ENCODE results near the gene NPAS3. TPM values are rescaled to one million over a fixed set of nuclear protein-coding genes. Genes with fewer than 3 reads are reported as not detected.

NPAS3 gene
- total RNA-seq, 1 donor: 0.86 TPM

DNA sequence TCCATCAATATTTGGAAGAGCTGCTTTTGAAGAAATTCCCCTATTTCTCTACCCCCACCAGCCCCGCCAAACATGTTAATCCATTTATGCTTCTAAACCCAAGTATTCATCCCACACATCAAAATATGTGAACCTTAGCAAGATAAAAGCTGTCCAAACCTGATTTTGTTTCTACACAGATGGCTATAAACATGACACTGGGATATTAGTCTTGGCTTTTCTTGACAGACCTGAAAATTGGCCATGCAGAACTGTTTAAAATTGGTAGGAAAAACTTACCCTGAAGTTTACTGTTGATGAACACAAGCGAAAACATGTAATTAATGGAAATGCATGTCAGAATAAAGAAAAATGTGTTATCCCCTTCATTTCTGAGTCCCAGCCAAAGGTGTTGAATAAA, 642.2 kb downstream of the NPAS3 start:
- DNase-seq (ENCODE audit: low read depth): no peak
- TF ChIP-seq, protein P1, sequence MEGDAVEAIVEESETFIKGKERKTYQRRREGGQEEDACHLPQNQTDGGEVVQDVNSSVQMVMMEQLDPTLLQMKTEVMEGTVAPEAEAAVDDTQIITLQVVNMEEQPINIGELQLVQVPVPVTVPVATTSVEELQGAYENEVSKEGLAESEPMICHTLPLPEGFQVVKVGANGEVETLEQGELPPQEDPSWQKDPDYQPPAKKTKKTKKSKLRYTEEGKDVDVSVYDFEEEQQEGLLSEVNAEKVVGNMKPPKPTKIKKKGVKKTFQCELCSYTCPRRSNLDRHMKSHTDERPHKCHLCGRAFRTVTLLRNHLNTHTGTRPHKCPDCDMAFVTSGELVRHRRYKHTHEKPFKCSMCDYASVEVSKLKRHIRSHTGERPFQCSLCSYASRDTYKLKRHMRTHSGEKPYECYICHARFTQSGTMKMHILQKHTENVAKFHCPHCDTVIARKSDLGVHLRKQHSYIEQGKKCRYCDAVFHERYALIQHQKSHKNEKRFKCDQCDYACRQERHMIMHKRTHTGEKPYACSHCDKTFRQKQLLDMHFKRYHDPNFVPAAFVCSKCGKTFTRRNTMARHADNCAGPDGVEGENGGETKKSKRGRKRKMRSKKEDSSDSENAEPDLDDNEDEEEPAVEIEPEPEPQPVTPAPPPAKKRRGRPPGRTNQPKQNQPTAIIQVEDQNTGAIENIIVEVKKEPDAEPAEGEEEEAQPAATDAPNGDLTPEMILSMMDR (IDR thresholded peaks at IDR 0.05; ENCODE audit: insufficient read depth, low read depth, low read length): no peak
- H3K4me3 ChIP-seq (ENCODE audit: low read depth, low read length): no peak overlapping the region

DNA sequence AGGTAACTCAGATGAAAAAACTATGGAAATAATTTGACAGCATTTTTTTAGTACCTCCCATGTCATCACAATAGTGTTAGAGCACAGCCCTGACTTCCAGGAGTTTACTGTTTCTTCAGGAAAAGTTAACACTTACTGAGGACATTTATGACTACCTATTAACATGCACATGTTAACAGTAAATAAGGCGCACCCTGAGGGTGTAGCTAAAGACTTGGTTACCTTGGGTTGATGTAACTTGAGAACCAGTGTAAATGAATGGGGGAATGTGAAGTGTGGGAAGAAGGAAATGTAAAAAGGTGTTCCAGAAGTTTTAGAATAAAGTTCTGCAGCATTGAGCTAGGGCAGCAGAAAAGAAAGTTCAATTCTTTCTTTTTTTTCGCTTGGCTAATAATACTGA, 646.0 kb downstream of the NPAS3 start:
- DNase-seq (ENCODE audit: low read depth): no peak
- no peak overlapping the region for H3K4me3 ChIP-seq (ENCODE audit: low read depth, low read length)
- TF ChIP-seq, protein P1 (IDR thresholded peaks at IDR 0.05; ENCODE audit: insufficient read depth, low read depth, low read length): no peak

DNA sequence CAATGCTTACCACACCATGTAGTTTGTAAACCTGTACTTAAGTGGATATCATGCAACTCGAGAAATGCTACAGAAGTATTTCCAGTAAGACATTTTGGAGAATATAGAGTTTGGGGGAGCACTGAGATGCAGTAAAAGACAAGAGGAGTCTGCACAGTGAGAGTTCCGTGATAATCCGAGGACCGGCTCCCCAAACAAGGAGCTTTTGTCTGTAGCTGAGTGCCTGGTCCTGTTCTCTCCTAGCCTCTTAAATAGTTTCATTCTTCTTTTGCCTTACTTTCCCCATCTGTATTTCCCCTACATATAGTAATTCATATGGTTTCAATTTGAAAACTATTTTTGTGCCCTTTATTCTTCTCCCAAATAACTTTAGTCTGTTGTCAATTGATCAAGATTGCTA, 648.1 kb downstream of the NPAS3 start:
- TF ChIP-seq, protein P1 (IDR thresholded peaks at IDR 0.05; ENCODE audit: insufficient read depth, low read depth, low read length): no peak
- DNase-seq (ENCODE audit: low read depth): no peak
- no peak overlapping the region for H3K4me3 ChIP-seq (ENCODE audit: low read depth, low read length)

DNA sequence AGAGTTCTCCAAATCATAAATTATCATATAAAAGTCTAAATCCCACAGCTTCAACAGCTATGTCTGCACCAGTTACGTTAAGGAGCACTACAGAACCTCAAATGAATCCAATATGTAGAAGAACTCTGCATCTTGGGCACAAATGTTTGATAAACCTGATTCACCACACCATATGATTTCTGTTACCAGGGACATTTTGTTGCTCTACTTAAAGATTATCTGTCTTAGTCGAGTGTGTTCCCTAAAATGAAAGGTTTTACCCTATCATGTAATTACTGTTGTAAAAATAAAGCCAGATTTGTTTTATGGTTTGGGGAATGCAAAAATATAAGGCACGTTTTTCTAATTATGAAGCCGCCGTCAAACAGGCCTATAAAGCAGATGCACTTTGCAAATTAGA, 649.1 kb downstream of the NPAS3 start:
- TF ChIP-seq, protein P1 (IDR thresholded peaks at IDR 0.05; ENCODE audit: insufficient read depth, low read depth, low read length): no peak
- no peak for DNase-seq (ENCODE audit: low read depth)
- no peak overlapping the region for H3K4me3 ChIP-seq (ENCODE audit: low read depth, low read length)

DNA sequence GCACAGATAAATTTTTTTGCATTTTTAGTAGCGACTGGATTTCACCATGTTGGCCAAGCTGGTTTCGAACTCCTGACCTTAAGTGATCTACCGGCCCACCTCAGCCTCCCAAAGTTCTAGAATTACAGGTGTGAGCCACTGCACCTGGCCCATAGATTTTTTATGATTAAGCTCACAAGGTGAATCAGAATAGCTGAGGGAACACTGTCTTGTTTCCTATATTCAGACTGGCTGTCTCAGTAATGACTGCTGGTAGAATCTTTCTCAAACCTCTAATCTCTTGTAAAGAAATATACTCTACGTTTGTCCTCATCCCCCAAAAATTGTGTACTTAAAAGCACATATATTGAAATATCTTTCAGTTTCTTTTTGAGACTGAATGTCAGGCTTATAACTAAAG, 650.1 kb downstream of the NPAS3 start:
- TF ChIP-seq, protein P1 (IDR thresholded peaks at IDR 0.05; ENCODE audit: insufficient read depth, low read depth, low read length): no peak

DNA sequence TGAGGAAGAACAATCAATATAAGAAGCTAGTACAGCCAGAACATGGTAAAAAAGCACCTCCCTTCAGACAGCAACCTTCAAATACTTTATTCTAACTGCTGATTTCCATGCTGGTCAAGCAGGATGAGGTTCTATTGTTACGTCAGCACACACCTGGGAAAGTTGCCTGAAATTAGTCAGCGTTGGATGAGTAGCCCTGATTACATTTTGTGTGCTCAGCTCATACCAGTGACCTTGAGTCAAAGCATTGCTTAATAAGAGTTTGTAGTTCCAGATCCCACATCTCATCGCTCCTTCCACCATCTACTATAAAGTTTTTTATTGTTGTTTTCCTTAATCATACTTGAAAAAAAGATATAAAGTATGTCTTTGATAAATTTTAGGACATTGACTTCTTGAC, 650.7 kb downstream of the NPAS3 start:
- TF ChIP-seq, protein P1 (IDR thresholded peaks at IDR 0.05; ENCODE audit: insufficient read depth, low read depth, low read length): no peak
- DNase-seq (ENCODE audit: low read depth): peak; percentile 89
- no peak overlapping the region for H3K4me3 ChIP-seq (ENCODE audit: low read depth, low read length)

More for the DNA sequence above, 650.1 kb downstream of the NPAS3 start:
- H3K4me3 ChIP-seq (ENCODE audit: low read depth, low read length): no peak overlapping the region
- no peak for DNase-seq (ENCODE audit: low read depth)

DNA sequence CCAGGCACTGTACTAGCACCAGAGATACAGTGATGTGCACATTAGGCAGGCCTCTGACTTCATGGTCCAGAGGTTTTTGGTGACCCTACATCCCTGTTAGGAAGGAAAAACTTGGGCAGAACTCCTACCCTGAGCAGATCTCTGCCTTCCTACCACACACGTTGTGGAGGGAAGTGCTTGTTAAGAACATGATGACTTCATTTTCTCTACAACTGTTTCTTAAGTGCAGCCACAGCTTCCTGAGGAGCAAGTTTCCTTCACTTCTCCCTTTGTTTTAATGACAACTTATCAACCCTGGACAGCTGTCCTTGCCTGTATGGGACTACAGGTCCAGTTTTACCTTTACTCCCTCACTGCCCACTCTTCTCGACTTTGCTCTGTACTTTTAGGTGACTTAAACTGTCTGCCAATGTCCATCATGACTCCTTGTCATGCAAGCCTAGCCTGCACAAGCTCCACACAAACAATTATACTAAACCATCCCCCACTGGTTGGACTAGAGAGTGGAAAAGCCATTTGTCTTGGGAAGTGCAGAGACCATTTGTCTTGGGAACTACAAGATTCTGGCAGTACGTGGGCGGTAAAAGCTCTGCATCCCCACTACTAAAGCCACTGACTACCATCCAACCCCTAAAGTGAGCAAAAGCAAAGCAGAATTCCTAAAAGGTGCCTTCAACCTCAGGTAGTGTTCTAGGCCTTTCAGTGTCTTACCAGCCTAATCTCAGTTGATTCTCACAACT, 652.4 kb downstream of the NPAS3 start:
- H3K4me3 ChIP-seq (ENCODE audit: low read depth, low read length): no peak overlapping the region
- no peak for DNase-seq (ENCODE audit: low read depth)
- TF ChIP-seq, protein P1 (IDR thresholded peaks at IDR 0.05; ENCODE audit: insufficient read depth, low read depth, low read length): no peak

All from fibroblast of villous mesenchyme (primary cell).